GM03348 (cell line): ENCODE data around the gene IFT74.

Experiments used
- DNase-seq: peaks from one replicate; pipeline ENCODE4 v3.0.0; 2012; ENCODE audit warnings: low spot score

Gene IFT74

DNA sequence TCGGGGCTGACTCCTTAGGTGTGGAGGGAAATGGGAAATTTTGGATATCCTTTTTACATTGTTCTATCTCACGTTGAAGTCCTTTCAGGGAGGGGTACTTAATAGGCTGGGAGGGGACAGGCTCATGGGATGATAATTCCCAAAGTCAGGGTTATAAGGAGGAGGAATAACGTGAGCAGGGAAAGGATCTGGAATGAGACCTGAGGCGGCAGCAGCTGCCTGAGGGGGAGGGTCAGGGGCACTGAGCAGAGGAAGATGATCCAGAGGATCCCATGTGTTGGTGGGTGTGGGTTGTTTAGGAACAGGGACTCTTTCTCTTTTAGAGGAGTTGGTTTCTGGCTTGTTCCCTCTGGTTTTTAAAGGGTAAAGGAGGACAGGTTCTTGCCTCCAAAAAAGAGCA lies 18.7 kb downstream of the IFT74 start:
- no peak for DNase-seq

DNA sequence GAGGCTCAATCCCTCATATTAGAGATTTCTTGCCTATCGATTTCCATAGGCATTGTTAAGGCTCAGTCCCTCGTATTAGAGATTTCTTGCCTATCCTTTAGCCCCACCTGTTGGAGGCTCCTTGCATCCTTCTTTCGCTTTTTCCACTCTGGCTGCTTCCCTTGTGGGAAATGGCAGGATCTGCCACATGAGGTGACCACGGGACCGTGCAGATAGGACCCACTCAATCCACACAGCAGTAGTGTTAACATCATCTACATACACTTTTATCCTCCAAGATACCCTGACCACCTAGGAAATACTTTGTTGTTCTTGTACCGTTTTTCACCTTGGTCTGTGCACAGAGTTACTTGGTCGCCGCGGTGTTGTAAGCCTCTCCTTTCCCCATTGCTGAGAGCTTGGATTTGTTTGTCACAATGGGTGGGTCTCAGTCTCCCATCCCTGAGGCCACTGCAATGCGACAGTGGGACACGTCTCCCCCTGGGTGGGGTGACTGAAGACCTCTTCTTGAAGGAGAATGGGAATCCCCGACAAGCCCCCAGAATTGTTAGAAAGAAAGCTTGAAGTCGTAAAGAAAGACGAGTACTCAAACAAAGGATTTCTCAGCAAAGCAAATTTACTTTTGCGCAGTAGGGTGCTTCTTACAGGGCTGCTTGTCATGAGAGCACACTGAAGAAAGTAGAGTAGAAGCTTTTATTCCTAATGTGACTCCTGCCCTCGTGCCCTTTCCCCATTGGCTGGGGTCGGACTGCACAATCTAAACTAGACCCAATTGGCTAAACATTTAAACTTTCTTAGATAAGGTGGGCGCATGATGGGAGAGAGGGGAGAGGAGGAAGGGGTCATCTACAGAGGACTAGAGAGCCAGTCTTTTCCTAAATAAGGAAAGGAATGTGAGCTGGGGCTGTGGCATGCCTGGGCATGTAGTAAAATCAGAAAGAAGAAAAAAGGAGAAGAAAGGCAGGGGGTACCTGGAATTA lies 19.8 kb downstream of the IFT74 start:
- peak; percentile 10 for DNase-seq

DNA sequence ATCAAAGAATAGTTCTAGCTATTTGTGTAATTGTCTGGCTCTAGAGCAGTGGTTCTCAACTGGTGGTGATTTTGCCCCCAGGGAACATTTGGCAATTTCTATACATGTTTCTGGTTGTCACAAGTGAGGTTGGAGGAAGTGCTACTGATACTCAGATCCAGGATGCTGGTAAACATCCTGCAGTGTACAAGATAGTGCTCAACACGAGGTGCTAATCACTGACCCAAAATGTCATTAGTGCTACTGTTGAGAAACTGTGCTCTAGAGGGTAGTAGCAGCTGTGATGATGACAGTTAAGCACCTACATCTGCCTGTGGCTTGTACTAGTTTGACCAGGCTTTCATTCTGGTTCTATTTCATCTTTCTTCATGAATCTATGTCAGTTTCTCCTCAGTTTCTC lies 27.1 kb downstream of the IFT74 start:
- no peak for DNase-seq

DNA sequence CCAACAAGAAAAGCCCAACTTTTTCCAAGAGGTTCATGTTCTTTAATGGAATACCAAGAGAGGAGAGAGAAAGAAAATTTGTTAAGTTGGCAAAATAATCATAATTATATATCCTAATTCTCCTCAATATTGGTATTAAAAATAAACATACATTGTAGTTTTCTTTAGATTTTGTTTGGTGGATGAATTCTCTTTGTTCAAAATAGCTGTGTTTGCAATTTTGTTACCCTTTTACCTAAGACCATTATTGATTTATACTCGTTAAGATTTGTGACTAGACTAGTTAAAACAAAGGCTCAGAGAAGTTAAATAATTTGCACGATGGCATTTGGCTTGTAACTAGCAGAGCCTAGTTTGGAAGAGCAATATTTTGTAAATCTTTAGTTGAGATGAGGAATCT lies 39.6 kb downstream of the IFT74 start:
- DNase-seq = no peak

DNA sequence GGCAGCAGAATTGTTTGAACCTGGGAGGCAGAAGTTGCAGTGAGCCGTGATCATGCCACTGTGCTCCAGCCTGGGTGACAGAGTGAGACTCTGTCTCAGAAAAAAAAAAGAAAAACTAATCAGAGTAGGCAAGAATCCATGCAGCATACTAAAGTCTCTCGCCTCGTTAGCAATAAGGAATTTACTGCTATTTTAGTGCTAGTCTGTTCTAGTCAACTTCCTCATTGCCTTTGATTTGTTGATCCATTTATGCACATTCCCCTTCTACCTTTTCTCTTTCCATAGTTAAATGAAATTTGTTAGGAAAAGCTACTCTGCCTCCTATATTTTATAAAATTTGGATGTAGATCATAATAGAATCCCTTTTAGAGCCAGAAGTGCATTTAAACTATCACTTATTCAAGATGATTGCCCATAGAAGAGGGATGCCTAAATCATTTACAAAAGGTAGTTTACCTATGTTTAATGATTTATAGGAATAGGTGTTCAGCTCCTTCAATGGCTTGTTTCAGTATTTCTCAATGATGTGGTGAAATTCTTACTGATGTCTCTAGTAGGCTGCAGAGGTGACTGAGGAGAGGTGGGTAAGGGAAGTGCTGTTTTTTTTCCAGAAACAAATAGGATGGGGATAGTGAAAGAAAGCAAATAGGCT lies 47.3 kb downstream of the IFT74 start:
- DNase-seq = no peak

DNA sequence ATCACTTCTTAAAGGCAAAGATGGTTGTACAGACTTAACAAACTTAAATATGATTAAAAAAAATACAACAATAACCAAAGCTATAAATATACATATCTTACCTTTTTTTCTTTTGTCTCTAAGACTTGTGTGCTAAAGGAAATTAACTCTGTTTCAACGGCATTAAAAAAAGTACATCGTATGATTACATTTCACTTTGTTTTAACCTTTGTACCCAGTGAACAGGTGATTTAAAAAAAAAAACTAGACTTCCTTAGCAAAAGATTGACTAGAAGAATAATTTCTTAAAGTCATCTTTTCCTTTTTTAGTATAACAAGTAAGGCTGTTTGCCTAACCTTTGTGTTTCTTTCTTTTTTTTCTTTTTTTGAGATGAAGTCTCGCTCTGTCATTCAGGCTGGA lies 49.3 kb downstream of the IFT74 start, which contains the start of gene LRRC19:
LRRC19 (minus strand) TSS at position 182 of the 400 bp plus-strand sequence. CDS start 5,978 bp downstream, outside the sequence.
- DNase-seq = no peak

DNA sequence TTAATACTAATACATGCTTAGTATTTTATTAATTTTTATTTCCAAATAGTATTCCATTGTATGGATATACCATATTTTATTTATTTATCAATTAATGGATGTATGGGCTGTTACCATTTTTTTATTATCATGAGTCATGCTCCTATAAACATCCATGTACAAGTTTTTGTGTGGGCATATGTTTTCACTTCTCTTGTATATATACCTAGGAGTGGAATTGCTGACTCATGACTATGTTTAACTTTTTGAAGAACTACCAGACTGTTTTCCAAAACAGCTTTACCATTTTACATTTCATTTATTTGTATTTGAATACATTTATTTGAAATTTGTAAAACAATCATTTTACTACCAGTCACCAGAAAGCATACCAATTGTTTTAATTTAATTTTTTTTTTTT lies 63.4 kb downstream of the IFT74 start:
- DNase-seq = no peak

DNA sequence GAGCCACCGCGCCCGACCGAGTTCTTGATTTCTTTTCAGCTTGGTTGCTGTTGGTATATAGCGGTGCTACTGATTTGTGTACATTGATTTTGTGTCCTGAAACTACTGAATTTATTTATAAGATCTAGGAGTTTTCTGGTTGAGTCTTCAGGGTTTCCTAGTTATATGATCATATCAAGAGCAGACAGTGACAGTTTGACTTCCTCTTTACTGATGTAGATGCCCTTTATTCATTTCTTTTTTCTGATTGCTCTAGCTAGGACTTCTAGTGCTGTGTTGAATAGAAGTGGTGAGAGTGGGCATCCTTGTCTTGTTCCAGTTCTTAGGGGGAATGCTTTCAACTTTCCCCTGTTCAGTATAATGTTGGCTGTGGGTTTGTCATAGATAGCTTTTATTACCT lies 66.7 kb downstream of the IFT74 start:
- DNase-seq = no peak

DNA sequence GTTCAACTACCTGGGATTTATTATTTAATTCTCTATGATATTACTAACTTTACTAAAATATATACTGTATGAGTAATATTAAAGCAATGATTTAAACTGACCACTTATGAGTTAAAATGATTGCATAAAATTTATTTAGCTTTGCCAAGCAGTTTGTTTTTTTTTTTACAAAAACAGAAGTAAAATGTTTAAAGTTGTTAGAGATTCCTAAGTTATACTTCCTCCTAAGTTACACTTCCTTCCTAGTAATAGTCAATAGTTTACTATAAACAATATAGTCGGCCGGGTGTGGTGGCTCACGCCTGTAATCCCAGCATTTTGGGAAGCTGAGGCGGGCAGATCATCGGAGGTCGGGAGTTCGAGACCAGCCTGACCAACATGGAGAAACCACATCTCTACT lies 73.0 kb downstream of the IFT74 start:
- DNase-seq = no peak

DNA sequence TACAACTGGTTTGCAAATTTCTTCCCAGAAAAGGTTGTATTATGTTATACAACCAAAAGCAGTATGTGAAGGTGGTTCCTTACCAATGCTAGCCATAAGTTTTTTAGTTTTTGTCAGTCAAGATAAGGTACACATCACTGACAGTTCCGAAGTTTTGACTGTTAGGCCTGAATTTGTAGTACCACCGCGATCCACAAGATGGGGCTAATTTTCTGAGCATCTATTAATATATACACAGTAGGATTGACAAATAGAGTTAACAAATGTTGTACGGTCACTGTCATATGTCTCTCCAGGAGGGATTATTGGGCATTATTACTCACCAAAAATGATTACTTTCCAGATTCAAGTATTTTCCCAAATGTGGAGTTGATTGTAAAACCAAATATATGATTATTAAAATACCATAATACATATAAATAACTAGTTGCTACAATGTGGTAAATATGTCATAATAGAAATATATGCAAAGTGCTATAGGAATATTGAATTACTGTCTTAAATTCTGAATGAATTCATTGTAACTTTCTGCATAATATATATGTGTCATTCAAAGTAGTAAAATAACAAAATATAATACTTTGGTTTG lies 77.7 kb downstream of the IFT74 start:
- DNase-seq = peak; percentile 66

DNA sequence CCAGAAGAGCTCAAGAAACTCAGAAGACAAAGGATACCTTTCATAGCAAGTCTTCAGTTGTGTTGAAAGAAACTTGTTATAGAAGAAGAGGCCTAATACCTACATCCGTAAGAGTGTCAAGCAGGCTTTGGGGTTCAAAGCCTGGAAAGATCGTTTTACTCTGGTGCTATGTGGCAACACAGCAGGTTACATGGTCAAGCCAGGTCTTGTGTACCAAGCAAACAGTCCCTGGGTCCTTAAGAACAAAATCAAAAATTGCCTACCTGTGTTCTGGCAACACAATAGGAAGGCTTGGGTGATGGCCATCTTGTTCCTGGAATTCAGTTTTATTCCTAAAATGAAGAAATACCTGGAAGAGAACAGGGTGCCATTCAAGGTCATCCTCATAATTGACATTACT lies 81.3 kb downstream of the IFT74 start:
- no peak for DNase-seq

DNA sequence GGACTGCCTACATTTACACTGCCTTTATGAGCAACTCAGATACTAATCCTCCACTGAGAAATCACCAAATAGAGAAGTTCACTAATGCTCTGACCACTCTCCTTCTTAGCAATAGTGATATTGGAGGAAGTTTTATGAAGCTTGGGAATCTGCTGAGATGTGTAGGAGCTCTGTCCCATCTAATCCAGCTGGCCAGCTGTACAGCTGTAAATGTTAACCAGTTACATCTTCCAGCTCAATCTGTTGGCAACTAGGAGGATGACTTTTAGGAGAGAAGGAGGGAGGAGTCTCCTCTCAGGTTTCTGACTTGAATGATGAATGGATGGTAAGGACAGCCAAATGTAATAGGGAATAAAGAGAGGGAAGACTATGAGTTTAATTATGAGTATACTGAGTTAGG lies 85.5 kb downstream of the IFT74 start:
- DNase-seq = no peak

DNA sequence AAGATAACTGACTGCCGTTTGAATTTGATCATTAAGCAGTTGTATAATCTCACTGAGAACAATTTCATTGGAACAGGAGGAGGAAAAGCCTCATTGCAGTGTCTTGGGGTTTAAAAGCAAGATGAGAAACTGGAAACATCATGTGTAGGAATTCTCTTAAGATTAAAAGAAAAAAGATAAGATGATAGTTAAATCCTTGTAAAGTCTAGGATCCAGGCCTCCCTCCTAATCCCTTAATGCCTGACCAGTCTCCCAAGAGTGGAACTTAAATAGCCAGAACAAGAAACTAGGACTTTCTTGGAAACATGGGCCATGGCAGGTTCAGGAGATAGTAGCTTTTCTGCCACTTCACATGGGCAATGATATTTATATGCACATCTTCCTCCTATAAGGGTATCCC lies 86.3 kb downstream of the IFT74 start:
- no peak for DNase-seq

DNA sequence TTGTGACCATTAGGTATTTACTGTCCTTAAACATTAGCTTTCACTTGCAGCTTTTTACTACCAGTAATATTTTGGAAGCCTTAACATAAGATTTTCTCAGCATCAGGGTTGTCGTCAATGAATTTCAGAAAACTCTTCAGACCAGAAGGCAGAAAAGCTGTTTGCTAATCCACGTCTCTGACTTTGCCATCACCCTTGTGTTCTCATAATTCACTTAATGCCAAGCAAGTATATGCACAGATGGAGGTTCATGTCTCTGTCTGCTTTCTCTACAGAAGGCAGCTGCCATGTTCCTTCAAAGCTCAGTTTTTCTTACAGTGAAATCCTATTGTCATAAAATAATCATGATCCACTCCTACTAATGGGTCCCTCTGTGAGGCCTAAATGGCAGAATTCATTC lies 87.0 kb downstream of the IFT74 start:
- no peak for DNase-seq

DNA sequence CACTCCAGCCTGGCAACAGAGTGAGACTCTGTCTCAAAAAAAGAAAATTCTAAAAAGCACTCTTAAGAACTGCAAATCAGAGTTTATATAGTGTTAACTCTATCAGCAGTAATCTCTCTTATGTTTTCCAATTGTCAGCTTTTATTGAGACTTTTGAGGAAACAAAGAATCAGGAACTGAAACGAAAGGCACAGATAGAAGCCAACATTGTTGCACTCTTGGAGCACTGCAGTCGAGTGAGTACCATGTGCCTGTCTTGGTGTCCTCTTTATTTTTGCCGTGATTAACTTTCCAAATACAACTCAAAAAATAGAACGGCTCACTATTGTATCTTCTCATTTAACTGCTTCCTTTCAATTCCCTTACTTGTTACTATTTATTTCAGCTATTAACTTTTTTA lies 90.9 kb downstream of the IFT74 start:
- DNase-seq = no peak

DNA sequence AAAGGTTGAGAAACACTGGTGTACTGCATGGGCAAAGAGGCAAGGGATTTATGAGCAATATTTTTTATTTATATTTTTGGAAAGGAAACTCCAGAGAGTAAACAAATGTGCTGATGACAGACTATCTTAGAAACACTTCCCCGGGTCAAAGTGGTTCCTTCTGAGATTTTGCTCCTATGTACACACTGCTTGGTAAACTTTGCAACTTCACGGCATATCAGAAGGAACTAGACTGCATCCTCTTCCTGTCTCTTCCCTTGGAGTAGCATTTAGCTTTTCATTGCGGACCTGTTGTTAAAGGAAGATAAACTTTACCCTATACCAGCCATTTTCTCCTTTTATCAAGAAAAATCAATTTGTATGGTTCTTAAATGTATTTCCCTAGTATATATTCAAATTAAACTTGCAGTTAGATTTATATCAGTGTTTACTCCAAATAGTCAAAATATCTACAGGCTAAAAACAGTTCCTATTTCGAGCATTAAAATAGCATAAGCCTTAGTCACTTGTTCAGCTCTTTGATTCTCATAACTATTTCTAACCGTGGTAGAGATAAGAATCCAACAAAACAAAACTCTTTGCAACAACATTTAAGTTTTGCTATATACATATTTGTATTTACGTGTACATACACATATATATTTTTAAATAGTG lies 97.3 kb downstream of the IFT74 start:
- DNase-seq = no peak

DNA sequence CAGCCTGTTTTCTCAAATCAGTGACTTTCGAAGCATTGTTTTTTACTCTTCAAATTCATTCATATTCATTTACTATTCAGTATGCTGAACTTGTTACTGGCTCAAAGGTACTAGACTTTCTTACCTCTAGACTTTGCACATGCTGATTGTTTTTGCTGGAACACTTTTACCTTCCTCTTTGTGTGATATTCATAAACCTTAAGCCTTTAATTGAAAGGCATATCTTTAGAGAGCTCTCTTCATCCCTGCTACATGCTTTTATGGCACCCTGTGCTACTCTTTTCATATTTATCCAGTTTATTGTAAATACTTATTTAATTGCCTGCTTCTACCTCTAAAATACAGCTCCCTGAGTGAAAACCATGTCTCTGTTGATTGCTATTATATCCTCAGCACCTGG lies 97.9 kb downstream of the IFT74 start:
- DNase-seq = no peak

DNA sequence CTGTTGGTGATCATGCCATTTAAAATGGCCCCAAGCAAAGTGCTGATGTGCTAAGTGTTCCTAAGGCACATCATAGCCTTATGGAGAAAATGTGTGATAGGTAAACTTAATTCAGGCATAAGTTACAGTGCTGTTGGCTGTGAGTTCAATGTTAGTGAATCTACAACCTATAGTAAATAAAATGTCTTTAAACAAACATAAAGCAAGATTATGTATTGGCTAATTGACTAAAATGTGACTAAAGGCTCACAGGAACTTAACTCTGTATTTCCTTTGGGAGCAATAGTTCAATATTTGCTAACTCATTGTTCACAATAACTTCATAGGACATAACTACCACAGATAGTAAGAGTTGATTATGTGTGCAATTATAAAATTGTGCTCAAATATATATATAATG lies 98.6 kb downstream of the IFT74 start:
- no peak for DNase-seq

DNA sequence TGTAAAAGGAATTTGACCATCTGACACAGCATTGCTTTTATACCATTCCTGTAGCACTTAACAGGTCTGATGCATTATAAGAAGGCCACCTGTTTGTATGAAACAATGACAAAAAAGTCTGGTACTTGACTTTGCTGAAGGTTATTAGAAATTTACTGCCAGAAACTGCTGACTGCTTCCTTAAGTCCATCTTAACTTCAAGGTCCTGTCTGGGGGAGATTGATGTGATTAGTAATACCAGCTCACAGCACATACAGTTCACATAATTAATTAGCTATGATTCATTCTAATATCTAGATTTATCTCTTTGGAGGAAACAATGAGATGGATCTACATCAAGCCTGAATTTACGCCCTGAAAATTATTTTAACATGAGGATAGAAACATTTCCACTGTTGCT lies 103.2 kb downstream of the IFT74 start:
- DNase-seq = no peak

DNA sequence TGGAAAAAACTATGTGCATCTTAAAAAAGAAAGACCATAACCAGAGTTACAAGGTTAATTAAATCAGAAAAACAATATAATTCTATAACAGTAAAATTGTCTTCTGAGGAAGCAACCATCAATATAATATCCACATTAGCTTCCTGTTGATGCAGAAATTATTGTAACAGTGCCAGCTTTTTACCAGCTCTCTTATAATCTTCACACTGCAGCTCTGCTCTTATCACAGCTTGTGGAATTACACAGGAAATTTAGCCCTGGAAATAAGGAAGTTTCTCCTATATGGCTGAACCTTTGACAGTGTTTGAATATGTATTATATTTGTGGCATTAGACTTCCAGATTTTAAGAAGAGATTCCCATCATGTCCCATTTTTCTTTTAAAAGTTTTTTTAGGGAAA lies 103.7 kb downstream of the IFT74 start:
- DNase-seq = no peak

DNA sequence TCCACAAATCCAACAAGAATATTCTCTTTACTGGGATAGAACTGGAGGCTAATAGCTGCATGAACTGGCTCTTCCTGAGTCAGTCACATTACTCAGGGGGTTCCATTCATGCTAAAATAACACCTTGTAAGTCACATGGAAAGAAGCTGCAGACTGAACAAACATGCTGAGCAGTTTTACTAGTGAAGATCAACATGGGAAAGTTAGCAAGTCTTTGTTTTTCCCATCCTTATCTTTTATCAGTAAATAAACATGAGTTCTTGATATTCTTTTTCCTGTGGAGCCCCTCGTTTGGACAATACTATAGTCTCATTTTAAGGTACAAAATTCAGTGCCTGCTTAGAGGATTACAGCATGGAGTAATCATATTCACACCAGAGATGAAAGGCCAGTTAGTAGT lies 109.1 kb downstream of the IFT74 start:
- no peak for DNase-seq
